GM04504 (cell line): Measurements from ENCODE around the gene WASHC2A.
"Not testable (repeated sequence)": the region's sequence is repeated elsewhere in the genome, so short reads cannot be mapped to it uniquely, and the experiment has no call there.

ENCODE experiments used
- DNase-seq: peaks from one replicate; pipeline ENCODE4 v3.0.0-alpha.2; 2012; ENCODE audit warnings: low read depth

Gene WASHC2A

GRCh38 chr10:50145575-50145974, 77.8 kb downstream of the WASHC2A start:
- peak; percentile 17 for DNase-seq

GRCh38 chr10:50152792-50153272, 85.1 kb downstream of the WASHC2A start:
- no peak for DNase-seq

- DNase-seq: not testable (repeated sequence)
These were observed 90.1 kb downstream of the WASHC2A start for GRCh38 chr10:50157868-50158267.

- DNase-seq: peak; percentile 11
These were observed 92.1 kb downstream of the WASHC2A start for GRCh38 chr10:50159856-50160255.

GRCh38 chr10:50165038-50165437, 97.3 kb downstream of the WASHC2A start:
- not testable (repeated sequence) for DNase-seq

GRCh38 chr10:50167833-50168232, 100.1 kb downstream of the WASHC2A start:
- DNase-seq: not testable (repeated sequence)

- DNase-seq: peak; percentile 12
These were observed 101.8 kb downstream of the WASHC2A start for GRCh38 chr10:50169506-50169905.

- peak; percentile 94 for DNase-seq
These were observed 107.2 kb downstream of the WASHC2A start for GRCh38 chr10:50174788-50175525.
